GM19035 (cell line): ENCODE data around the gene ITPRIPL2.
A peak's percentile ranks its signal among the peaks of the same experiment; 100 is the strongest.

Experiments used
- ATAC-seq: cut with Tn5 transposase; IDR thresholded peaks from one replicate; pipeline ENCODE4 v1.9.1; 2021; ENCODE audit not compliant: unreplicated experiment

Gene ITPRIPL2

DNA sequence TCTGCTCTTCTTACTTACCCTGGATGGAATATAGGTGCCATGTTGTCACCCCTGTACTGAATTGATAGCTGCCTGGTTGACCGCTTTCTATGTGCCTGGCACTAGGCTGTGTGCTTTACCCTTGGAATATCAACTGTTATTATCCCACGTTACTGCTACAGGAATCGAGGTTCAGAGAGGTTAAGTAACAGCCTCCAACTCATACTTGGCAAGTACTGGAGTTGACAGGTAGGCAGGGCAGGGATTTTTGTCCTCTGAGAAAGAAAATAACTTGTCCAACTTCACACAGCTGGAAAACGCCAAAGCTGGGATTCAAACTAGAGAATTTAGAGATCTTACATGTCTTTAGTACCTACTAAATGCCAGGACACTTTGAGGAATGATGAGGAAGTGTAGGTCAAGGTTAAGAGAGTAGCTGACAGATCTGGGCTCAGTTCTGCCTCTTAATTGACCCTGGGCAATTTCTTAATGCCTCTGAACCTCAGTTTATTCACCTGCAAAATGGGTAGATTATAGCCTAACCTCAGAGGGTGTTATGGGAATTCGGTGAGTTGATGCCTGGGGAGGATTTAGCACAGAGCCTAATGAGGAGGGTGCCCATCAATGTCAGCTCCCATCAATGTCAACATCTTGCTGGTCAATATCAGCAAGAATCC, 25.8 kb downstream of the ITPRIPL2 start:
- no peak for ATAC-seq

GRCh38 chr16:19140396-19140795, 26.6 kb downstream of the ITPRIPL2 start:
- no peak for ATAC-seq

DNA sequence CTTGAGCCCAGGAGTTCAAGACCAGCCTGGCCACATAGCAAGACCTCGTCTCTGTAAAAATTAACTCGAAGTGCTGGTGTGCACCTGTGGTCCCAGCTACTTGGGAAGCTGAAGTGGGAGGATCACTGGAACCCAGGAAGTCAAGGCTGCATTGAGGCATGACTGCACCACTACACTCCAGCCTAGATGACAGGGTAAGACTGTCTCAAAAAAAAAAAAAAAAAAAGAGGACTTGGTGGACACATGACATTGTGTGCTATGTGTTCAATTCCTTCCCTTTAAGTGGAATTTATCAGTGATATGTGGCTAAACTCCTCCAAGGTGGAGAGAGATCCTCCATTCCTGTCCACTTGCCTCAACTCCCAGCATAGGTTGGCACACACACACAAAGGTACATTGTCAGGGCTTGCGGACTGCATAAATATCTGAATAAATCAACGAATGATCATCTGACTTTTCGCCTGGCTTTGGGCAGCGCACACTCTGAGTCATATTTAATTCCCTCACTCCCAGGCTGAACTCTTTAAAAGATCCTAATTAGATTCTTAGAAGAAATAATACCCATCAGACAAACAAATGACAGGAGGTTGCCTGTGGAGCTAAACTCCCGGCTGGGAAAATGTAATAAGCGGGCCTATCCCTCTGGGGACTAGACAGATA, 29.3 kb downstream of the ITPRIPL2 start:
- ATAC-seq: no peak

- no peak for ATAC-seq
These were observed 29.8 kb downstream of the ITPRIPL2 start for GRCh38 chr16:19143599-19143956.

GRCh38 chr16:19145010-19145409, 31.2 kb downstream of the ITPRIPL2 start:
- no peak for ATAC-seq

GRCh38 chr16:19147126-19147525, 33.4 kb downstream of the ITPRIPL2 start:
- ATAC-seq: no peak

DNA sequence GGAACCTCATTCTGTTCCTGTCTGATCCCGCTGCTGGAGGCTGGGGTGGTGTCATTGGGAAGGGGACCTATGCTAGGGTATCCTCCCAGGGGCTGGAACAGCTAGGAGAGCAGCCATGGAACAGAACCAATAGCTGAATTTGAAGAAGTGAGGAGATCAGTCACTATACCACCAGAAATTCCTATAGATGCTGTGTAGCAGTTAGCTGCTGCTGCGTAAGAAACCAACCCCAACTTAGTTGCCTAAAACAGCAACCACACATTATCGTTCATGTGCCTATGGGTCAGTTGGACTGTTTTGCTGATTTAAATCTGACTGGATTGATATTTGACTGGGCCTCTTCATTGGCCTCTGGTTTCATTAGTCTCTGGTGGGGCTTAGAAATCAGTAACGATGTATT, 33.9 kb downstream of the ITPRIPL2 start:
- no peak for ATAC-seq

GRCh38 chr16:19148189-19148588, 34.4 kb downstream of the ITPRIPL2 start:
- ATAC-seq: no peak

GRCh38 chr16:19151310-19151709, 37.5 kb downstream of the ITPRIPL2 start:
- no peak for ATAC-seq

DNA sequence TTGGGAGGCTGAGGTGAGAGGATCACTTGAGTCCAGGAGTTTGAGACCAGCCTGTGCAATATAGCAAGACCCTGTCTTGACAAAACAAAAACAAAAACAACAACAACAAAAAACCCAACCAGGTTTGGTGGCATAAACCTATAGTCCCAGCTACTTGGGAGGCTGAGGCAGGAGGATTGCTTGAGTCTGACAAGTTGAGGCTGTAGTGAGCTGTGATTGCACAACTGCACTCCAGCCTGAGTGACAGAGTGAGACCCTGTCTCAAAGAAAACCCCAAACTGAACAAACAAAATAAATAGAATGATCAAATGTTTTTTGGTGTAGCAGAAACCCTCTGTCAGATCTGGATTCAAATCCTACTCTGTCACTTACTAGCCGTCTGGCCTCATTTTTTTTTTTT, 38.3 kb downstream of the ITPRIPL2 start:
- no peak for ATAC-seq

- ATAC-seq: no peak
These were observed 40.1 kb downstream of the ITPRIPL2 start for GRCh38 chr16:19153876-19154275.

- ATAC-seq: no peak
These were observed 48.3 kb downstream of the ITPRIPL2 start for GRCh38 chr16:19162085-19162484.

- ATAC-seq: no peak
These were observed 49.5 kb downstream of the ITPRIPL2 start for GRCh38 chr16:19163215-19163614.

DNA sequence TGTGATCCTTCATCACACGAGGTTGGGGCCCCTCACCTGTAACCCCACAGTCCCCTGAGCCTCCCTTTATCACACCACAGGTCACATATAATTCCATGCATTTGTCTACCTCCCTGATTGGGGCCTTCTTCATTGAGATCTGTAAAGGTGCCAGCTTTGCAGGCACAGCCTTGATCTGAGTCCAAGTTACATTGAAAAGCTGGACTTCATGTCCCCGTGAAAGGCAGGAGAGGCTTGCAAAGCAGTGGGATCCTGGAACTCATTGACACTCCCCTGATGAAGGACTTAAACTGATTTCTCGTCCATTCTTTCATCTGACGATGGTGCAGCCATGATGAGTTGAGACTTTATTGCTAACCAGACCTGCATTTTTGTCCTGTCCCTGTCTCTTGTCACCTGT, 50.5 kb downstream of the ITPRIPL2 start:
- ATAC-seq: no peak

- no peak for ATAC-seq
These were observed 51.3 kb downstream of the ITPRIPL2 start for GRCh38 chr16:19165101-19165500.

DNA sequence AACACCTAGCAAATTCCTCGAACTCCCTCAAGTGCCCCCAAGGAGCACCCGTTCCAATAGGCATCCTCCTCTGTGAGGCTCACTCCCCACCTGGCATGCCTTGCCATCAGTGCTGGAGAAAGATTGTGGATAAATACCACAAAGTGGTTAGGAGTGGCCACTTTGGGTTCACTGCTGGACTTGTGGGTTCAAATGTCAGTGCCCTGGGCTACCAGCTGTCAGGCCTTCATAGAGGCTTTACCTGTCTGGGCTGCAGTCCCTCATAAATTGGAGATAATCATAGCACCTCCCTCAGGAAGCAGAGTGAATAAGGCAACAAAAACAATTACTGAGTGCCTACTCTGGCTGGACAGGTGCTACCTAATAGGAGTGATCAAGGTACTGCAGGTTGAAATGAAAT, 52.7 kb downstream of the ITPRIPL2 start:
- ATAC-seq: no peak

GRCh38 chr16:19167710-19168370, 54.1 kb downstream of the ITPRIPL2 start, which contains the start of gene SYT17:
Gene SYT17 (plus strand): TSS chr16:19168240. CDS start chr16:19168647, 407 bp downstream.
- peak; percentile 47 for ATAC-seq

- no peak for ATAC-seq
These were observed 54.8 kb downstream of the ITPRIPL2 start for GRCh38 chr16:19168371-19169081.

- no peak for ATAC-seq
These were observed 55.4 kb downstream of the ITPRIPL2 start for GRCh38 chr16:19169082-19169639.

DNA sequence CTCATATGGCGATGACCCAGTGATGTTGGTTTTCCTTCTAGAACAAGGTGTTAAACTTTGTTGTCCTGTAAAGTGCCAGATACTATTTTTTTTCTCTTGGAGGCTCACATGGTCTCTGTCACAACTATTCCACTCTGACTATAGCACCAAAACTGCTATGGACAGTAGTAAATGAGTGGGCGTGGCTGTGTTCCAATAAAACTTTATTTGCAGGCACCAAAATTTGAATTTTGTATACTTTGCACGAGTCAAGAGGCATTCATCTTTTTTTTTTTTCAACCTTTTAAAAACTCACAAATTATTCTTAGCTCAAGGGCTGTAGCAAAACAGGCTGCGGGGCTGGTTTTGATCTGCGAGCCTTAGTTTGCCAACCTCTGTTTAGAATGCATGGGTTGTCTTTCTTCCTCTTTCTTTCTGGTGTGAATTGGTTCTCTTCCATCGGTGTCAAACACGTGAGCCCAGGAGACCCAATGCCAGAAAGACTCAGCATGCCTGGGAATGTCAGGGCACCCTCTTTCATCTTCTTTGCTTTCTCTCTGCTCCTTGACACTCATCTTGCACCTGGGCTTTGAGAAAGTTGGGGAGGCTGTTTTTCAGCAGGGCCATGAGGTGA, 56.4 kb downstream of the ITPRIPL2 start:
- no peak for ATAC-seq
